ENCODE data around the gene PARVA.

The PARVA gene

GRCh38 chr11:12376259-12377081 is 901 bp upstream of the PARVA start:
- no peak for TF ChIP-seq CTCF (IDR thresholded peaks at IDR 0.05; ENCODE audit: extremely low read depth, insufficient read depth, missing control alignments)
- no peak for DNase-seq (ENCODE audit: low spot score)
- in situ Hi-C loops (cut with MboI; ENCODE audit: low pct_unique_long_range_greater_than_20kb, low sequenced_read_pairs, unreplicated experiment): no loop called here

DNA sequence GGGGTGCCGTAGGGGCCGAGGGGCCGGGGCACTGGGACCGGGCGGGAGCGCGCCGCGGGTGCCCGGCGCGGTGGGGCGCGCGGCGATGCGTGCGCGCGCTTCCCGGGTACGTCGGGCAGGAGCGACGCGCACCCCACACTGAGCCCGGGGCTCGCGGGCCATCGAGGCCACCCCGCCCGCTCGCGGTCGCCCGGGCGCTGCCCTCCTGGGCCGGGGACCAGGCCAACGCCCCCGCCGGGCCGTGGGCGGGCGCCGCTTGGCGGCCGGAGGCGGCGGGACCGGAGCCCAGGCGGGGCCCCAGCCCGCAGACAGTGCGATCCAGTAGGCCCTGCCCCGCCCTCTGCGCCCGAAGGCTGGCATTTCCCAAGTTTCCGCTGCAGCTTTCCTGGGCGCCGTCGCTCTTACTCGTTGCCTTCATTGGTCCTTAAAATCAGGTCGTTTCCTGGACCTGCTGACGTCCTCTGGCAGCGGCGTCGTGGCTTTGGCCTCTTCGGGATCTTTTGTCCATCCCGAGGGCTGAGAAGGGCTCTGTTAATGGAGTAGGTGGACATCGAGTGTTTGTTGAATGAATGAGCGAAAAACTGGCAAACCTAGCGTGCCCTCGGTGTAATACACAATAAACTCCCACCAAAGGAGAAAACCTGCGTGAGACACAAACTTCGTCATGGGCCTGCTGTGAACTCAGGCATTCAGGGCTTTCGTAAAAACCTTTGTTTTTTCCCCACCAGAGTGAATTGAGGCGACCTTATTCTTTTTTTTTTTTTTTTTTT is 638 bp downstream of the PARVA start:
- TF ChIP-seq CTCF (IDR thresholded peaks at IDR 0.05; ENCODE audit: extremely low read depth, insufficient read depth, missing control alignments): no peak
- in situ Hi-C loops (cut with MboI; ENCODE audit: low pct_unique_long_range_greater_than_20kb, low sequenced_read_pairs, unreplicated experiment): no loop called here
- DNase-seq (ENCODE audit: low spot score): no peak

DNA sequence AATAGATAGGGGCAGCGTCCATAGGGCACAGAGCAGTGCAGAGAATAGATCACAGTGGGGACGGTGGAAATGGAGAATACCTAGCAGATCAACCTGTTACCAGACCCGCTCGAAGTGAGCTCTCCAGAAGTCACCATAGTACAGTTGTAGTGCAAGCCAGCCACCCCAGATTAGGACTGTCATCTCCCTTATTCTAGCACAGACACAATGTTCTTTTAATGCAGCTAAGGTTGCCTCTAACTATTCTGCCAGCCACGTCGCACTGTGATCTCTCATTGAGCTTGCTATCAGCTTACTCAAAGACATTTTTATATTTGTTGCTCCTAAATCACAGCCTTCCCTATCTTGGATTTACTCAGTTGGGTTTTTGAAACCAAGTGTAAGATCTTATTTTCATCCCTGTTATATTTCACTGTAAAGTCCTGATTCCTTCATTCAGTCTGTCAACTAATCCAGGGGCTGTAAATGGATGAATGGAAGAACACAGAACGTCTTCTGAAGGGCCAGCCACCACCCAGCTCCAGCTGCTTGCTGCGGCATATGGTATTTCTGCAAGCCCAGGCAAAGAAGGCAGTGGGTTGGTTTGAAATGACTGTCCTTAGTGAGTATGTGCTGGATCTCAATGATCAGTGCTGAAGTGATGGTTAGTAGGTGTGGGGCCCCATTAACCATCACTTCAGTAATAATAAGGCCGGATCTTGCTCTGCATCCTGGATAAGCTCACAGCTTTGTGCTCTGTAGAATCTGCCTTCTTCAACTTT is 3.4 kb downstream of the PARVA start:
- TF ChIP-seq CTCF (IDR thresholded peaks at IDR 0.05; ENCODE audit: extremely low read depth, insufficient read depth, missing control alignments): no peak
- no peak for DNase-seq (ENCODE audit: low spot score)
- in situ Hi-C loops (cut with MboI; ENCODE audit: low pct_unique_long_range_greater_than_20kb, low sequenced_read_pairs, unreplicated experiment): no loop called here

DNA sequence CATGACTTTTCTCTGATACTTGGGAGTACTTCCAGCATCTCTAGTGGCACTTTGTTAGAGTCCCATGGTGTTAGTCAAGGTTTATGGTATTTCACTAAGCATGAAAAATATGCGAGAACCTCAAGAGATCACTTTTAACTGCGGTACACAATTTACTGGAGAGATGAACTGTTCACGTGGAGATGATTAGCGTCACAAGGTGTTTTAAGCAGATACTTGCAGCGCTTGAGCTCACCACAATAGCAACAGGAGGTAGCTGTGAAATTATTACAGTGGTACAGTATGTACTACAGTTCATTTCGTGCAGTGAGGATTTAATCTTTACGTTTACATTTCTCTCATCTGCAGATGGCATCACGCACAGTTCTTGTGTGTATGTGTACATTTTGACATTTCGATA is 4.5 kb downstream of the PARVA start:
- DNase-seq (ENCODE audit: low spot score): no peak
- in situ Hi-C loops (cut with MboI; ENCODE audit: low pct_unique_long_range_greater_than_20kb, low sequenced_read_pairs, unreplicated experiment): no loop called here
- TF ChIP-seq CTCF (IDR thresholded peaks at IDR 0.05; ENCODE audit: extremely low read depth, insufficient read depth, missing control alignments): no peak

- in situ Hi-C loops (cut with MboI; ENCODE audit: low pct_unique_long_range_greater_than_20kb, low sequenced_read_pairs, unreplicated experiment): no loop called here
- no peak for DNase-seq (ENCODE audit: low spot score)
- no peak for TF ChIP-seq CTCF (IDR thresholded peaks at IDR 0.05; ENCODE audit: extremely low read depth, insufficient read depth, missing control alignments)
Measured at GRCh38 chr11:12382451-12382850, 5.1 kb downstream of the PARVA start.

DNA sequence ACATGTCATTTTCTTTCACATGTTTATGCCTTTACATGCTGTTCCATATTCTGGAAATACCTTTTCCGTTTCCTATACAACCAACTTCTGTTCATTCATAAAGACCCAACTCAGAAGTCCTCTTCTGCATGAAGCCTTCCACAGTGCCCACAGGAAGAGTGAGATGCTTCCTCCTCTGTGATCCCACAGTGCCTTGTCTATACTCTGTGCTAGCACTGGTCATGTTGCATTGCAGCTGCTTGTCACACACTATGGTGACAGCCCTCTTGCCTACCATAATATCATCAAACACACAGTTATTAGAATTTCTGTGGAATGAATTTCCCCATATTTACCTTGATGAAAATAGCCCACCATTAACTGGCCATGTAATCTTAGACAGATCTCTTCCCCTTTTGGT is 8.9 kb downstream of the PARVA start:
- TF ChIP-seq CTCF (IDR thresholded peaks at IDR 0.05; ENCODE audit: extremely low read depth, insufficient read depth, missing control alignments): no peak

More for the DNA sequence above, 8.9 kb downstream of the PARVA start:
- in situ Hi-C loops (cut with MboI; ENCODE audit: low pct_unique_long_range_greater_than_20kb, low sequenced_read_pairs, unreplicated experiment): no loop called here
- no peak for DNase-seq (ENCODE audit: low spot score)
